Muscle of leg (tissue), 11 donors: ENCODE measurements around the gene FAM83G. TPM values are rescaled to one million over a fixed set of nuclear protein-coding genes. Genes with fewer than 3 reads are reported as not detected.
"Not testable (repeated sequence)": the region's sequence is repeated elsewhere in the genome, so short reads cannot be mapped to it uniquely, and the experiment has no call there.

ENCODE experiments used
- DNase-seq: peaks from one replicate; pipeline ENCODE4 v3.0.0; 2013
- H3K27ac ChIP-seq: one replicate; pipeline ENCODE4 v1.5.1; 2013; ENCODE audit warnings: mild to moderate bottlenecking, low read length, control low read depth
- H3K27me3 ChIP-seq: one replicate; pipeline ENCODE4 v1.6.1; 2013; ENCODE audit warnings: low read length; ENCODE audit not compliant: control insufficient read depth, insufficient read depth
- H3K36me3 ChIP-seq: one replicate; pipeline ENCODE4 v1.6.1; 2013; ENCODE audit warnings: low read length; ENCODE audit not compliant: control insufficient read depth, insufficient read depth
- H3K4me1 ChIP-seq: one replicate; pipeline ENCODE4 v1.6.1; 2013; ENCODE audit warnings: low read length; ENCODE audit not compliant: control insufficient read depth, insufficient read depth
- H3K4me3 ChIP-seq: one replicate; pipeline ENCODE4 v1.5.1; 2013; ENCODE audit warnings: low read length, control low read depth
- H3K9me3 ChIP-seq: replicated peaks from 2 replicates; pipeline ENCODE4 v1.6.1; 2013; ENCODE audit warnings: low read depth, low read length; ENCODE audit not compliant: control insufficient read depth
- WGBS: methylation state at CpG from one replicate; pipeline ENCODE4 v1.1.5; 2013; ENCODE audit warnings: missing lambda C conversion rate; ENCODE audit not compliant: insufficient coverage; 5-methylcytosine and 5-hydroxymethylcytosine counted together
- polyA plus RNA-seq, 8 donors: library from polyadenylated mRNA; unstranded; fragments of 120-200 nt; gene quantifications; one replicate each; pipeline versions ENCODE4 v1.2.1 to v1.2.3, GENCODE V29; 2013; ENCODE audit warnings: inconsistent platforms in 1 of 8, low replicate concordance in 1 of 8; ENCODE audit not compliant: insufficient read length in 8 of 8, insufficient read depth in 1 of 8
- total RNA-seq: library from RNA; stranded (reverse); fragments of 120-200 nt; gene quantifications from one replicate; pipeline ENCODE4 v1.2.4, GENCODE V29; 2013

Gene FAM83G
- total and polyA plus RNA-seq, 9 donors, result 0.11 to 1.4 (median 0.26) TPM

DNA sequence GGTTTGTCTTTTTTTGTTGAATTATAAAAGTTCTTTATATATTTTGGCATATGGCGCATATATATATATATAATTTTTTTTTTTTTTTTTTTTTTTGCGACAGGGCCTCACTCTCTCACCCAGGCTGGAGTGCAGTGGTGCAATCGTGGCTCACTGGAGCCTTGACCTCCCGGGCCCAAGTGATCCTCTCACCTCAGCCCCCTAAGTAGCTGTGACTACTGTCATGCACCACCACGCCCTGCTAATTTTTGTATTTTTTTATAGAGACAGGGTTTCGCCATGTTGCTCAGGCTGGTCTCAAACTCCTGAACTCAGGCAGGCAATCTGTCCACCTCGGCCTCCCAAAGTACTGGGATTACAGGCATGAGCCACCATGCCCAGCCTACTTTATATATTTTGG is 82.0 kb downstream of the FAM83G start:
- H3K27ac ChIP-seq, DNase-seq, H3K27me3 ChIP-seq, H3K4me1 ChIP-seq, H3K9me3 ChIP-seq, H3K4me3 ChIP-seq: not testable (repeated sequence)
- no CpG with 5 or more reads among the region's 7 CpGs for WGBS
- peaks cover 26% of the 10 kb centered on the region for H3K36me3 ChIP-seq

DNA sequence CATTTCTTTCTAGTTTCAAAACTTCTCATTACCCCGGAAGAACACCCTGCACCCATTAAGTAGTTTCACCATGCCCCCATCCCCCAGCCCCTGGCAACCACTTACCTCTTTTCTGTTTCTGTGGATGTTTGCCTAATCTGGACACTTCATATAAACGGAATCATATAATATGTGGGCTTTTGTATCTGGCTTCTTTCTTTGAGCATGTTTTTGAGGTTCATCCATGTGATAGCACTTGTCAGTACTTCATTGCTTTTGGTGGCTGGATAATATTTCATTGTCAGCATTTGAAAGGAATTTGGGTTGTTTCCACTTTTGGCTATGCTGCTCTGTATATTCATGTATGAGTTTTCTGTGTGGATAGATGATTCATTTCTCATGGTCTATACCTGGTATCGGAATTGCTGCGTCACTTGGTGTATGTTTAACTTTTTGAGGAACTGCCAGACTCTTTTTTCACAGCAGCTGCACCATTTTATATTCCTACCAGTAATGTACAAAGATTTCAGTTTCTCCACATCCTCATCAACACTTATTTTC is 82.6 kb downstream of the FAM83G start:
- H3K27me3 ChIP-seq, result no peaks in the 10 kb centered on the region
- peaks cover 28% of the 10 kb centered on the region for H3K36me3 ChIP-seq
- H3K27ac ChIP-seq, result no peak overlapping the region
- no peak for DNase-seq
- no peak overlapping the region for H3K4me3 ChIP-seq
- no peaks in the 10 kb centered on the region for H3K9me3 ChIP-seq
- H3K4me1 ChIP-seq, result peaks cover 2% of the 10 kb centered on the region
- WGBS, result no CpG with 5 or more reads among the region's 4 CpGs

DNA sequence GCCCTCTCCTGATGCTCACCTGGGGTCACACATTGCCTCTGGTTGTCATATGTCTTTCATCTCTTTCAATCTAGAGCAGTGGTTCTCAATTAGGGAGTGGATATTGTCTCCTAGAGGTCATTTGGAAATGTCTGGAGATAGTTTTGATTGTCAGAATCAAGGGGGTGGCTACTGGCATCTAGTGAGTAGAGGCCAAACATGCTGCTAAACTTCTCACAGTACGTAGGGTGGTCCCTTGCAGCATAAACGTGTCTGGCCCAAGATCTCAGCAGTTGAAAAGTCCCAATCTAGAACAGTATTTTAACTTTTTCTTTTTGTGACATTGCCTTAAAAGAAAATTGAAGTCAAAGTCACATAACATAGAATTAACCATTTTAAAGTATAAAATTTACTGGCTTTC is 83.1 kb downstream of the FAM83G start:
- no peaks in the 10 kb centered on the region for H3K9me3 ChIP-seq
- no CpG with 5 or more reads among the region's 2 CpGs for WGBS
- DNase-seq, result no peak
- H3K4me1 ChIP-seq, result peaks cover 2% of the 10 kb centered on the region
- peaks cover 29% of the 10 kb centered on the region for H3K36me3 ChIP-seq
- H3K27me3 ChIP-seq, result no peaks in the 10 kb centered on the region
- no peak overlapping the region for H3K4me3 ChIP-seq
- no peak overlapping the region for H3K27ac ChIP-seq

DNA sequence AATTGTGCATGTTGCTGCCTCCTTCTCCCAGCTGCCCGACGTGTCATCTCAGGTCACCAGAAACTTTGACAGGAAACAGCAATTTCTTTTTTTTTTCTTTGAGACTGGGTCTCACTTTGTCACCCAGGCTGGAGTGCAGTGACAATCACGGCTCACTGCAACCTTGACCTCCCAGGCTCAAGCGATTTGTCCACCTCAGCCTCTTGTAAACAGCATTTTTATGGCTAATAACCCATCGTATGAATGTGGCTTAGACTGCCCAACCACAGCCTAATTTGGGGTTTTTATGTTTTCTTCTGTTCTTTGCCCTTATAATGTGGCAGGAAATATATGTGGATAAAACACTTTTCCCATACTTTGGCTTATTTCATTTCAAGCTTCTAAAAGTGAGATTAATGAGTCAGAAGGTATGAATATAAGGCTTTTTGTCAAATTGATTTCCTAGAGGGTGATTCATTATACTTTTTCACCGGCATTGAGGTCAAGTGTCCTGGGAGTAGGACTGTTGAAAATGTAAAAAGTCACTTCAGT is 83.6 kb downstream of the FAM83G start:
- H3K36me3 ChIP-seq, result peaks cover 31% of the 10 kb centered on the region
- DNase-seq, result no peak
- WGBS, result 62% methylated on average over 4 of the region's 6 CpGs
- H3K27me3 ChIP-seq, result no peaks in the 10 kb centered on the region
- H3K27ac ChIP-seq, result no peak overlapping the region
- H3K4me3 ChIP-seq, result no peak overlapping the region
- no peaks in the 10 kb centered on the region for H3K9me3 ChIP-seq
- H3K4me1 ChIP-seq, result peaks cover 2% of the 10 kb centered on the region

DNA sequence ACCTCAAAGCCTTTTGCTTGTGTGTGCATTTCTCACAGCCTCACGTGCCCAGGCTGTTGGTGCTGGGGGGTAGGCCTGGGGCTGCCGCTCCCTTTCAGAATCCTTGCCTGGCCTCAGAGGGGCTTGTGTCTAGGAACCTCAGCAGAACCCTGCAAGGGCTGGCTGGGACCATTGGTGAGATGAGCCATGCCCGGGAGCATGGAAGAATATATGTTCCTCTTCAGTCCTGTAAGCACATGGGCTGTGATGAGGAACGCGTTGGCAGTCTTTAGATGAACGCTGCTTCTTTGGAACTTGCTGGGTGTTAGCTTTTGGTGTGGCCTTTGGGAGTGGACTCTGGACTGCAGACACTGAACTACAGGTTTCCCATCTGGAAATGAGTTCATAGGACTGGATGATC is 84.6 kb downstream of the FAM83G start:
- peaks cover 2% of the 10 kb centered on the region for H3K4me1 ChIP-seq
- H3K27me3 ChIP-seq, result no peaks in the 10 kb centered on the region
- H3K27ac ChIP-seq, result no peak overlapping the region
- H3K4me3 ChIP-seq, result no peak overlapping the region
- no peak for DNase-seq
- WGBS, result 56% methylated on average over 6 of the region's 6 CpGs
- peaks cover 34% of the 10 kb centered on the region for H3K36me3 ChIP-seq
- H3K9me3 ChIP-seq, result no peaks in the 10 kb centered on the region

Other genes with a start within 250 kb of the FAM83G start
- gene TVP23B, start 223.6 kb downstream of the FAM83G start, total RNA-seq, result 29.3 TPM
- gene TVP23B, start 223.6 kb downstream of the FAM83G start, polyA plus RNA-seq, result 10 to 100 TPM; 19.2 to 33.3 (median 22.9) TPM
- gene PRPSAP2, start 146.6 kb downstream of the FAM83G start, total RNA-seq, result 32.1 TPM
- 10 to 100 TPM; 21.9 to 28.3 (median 25.4) TPM for gene PRPSAP2, start 146.6 kb downstream of the FAM83G start, polyA plus RNA-seq
- gene SLC5A10, start 52.6 kb downstream of the FAM83G start, total RNA-seq, result not detected
- gene SLC5A10, start 52.6 kb downstream of the FAM83G start, polyA plus RNA-seq, result under 1 TPM in 6 of 8 donors, not detected in 2; 0.05 to 0.19 (median 0.06) TPM
- gene GRAP, start 42.2 kb upstream of the FAM83G start, total RNA-seq, result 2.7 TPM
- gene GRAP, start 42.2 kb upstream of the FAM83G start, polyA plus RNA-seq, result 1 to 10 TPM; 2.4 to 4.0 (median 3.3) TPM
- gene GRAPL, start 122.8 kb upstream of the FAM83G start, total RNA-seq, result 1.1 TPM
- 1 to 10 TPM in 7 of 8 donors, under 1 TPM in 1; 0.76 to 3.2 (median 2.2) TPM for gene GRAPL, start 122.8 kb upstream of the FAM83G start, polyA plus RNA-seq
- gene EPN2, start 232.6 kb upstream of the FAM83G start, total RNA-seq, result 19.7 TPM
- gene EPN2, start 232.6 kb upstream of the FAM83G start, polyA plus RNA-seq, result 10 to 100 TPM; 18.2 to 36.4 (median 26.1) TPM